Measurements from ENCODE around the gene IL13RA1. TPM values are rescaled to one million over a fixed set of nuclear protein-coding genes. Genes with fewer than 3 reads are reported as not detected.

Gene IL13RA1
- total and polyA plus RNA-seq, 10 of the 15 experiments (the other 5 are each of a cell fraction or from before 2014, with no cell fraction given), result 2.3 to 14.2 (median 8.4) TPM

DNA sequence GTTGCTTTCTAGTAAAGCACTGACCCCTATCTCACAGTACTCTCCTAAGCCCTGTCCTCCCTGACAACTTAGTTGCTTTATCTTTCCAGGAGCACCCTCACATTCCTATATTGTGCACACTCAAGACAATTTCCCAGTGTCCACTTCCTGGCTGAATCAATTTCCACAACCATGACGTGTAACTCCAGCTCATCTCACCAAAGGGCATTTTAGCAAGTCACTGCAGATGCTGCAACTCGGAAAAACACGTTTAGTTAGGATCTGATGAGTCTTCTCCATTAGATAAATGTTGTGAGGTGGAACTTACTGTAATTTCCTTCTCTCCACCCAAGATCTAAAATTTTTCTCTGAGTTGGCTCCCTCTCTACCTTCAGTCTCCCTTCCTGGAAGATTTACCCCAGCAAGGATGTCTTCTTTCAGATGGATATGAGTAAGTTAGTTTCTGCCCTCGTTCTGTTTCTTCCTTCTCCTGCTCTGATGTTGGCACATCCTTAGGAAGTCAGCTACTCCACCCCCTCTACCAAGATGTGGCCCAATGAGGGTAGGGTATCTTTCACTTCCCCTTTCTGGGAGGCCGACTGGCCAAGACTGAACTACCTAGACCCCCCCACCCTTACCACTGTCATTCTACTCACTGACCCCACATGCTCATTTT, 28.8 kb upstream of the IL13RA1 start:
- ChIA-PET RAD21 (ENCODE audit: unreplicated experiment) (no interaction called here), CTCF (no interaction called here), SMC1A (ENCODE audit: uncharacterized antibody, unreplicated experiment) (interaction anchor here (0.6 to 2.2 kb wide), 2 partner anchors 23 to 96 kb away, joined by 3 to 5 read pairs; no protein-coding TSS in a partner anchor), POLR2A (no interaction called here)
- H3K4me2 ChIP-seq (ENCODE audit: control insufficient read depth, insufficient read depth), result no peak overlapping the region
- DNase-seq (ENCODE audit: low read depth, low spot score) (no peak), FAIRE-seq (no peak), ATAC-seq (peak; percentile 77)
- no peak overlapping the region for H3K4me3 ChIP-seq
- no peaks in the 10 kb centered on the region for H3K9me3 ChIP-seq (replicated peaks; ENCODE audit: control insufficient read depth, insufficient read depth, low read length)
- in situ Hi-C loops (cut with MboI), result no loop called here
- H3K27ac ChIP-seq (ENCODE audit: control insufficient read depth, insufficient read depth), result no peak overlapping the region
- H3K4me1 ChIP-seq (ENCODE audit: control insufficient read depth, insufficient read depth, low read length), result no peaks in the 10 kb centered on the region
- no peaks in the 10 kb centered on the region for H3K27me3 ChIP-seq (replicated peaks in 1 of 2; ENCODE audit: control insufficient read depth in 2 of 2, insufficient read depth in 2 of 2, low read length in 1 of 2)
- no peaks in the 10 kb centered on the region for H3K79me2 ChIP-seq (ENCODE audit: control insufficient read depth, insufficient read depth, low read length)
- no TSS peak for BruUV-seq (replicated peaks)
- no peaks in the 10 kb centered on the region; the same call in 1 of the 2 replicates for H4K20me1 ChIP-seq (ENCODE audit: control insufficient read depth, insufficient read depth)
- H3K36me3 ChIP-seq (ENCODE audit: control insufficient read depth in 2 of 2, insufficient read depth in 2 of 2, low read length in 1 of 2), result no peaks in the 10 kb centered on the region
- H3K9ac ChIP-seq (ENCODE audit: control insufficient read depth, insufficient read depth, low read length), result no peak overlapping the region
- intact Hi-C loops (cut with micrococcal nuclease; ENCODE audit: unreplicated experiment), result no loop called here
- 57% methylated on average over 5 of the region's 5 CpGs for WGBS (ENCODE audit: insufficient coverage, insufficient replicate concordance, low lambda C conversion rate, missing lambda C conversion rate)
- H2AFZ ChIP-seq (ENCODE audit: control insufficient read depth, low read depth, low read length), result no peak overlapping the region
- TF ChIP-seq SPI1 (IDR thresholded peaks at IDR 0.05; ENCODE audit: borderline replicate concordance, insufficient read depth, low read depth, low read length) (peak; percentile 77; the same call in 1 of the 2 replicates), MEF2A (IDR thresholded peaks at IDR 0.05; ENCODE audit: insufficient read depth, low read depth, low read length) (no peak)

- no peak for FAIRE-seq
Measured at GRCh38 chrX:118702741-118703140, 24.7 kb upstream of the IL13RA1 start.

More at GRCh38 chrX:118702741-118703140, 24.7 kb upstream of the IL13RA1 start:
- ATAC-seq, result peak; percentile 89
- CTCF ChIA-PET, result interaction anchor here (1.5 kb wide), 1 partner anchor 59 kb away, joined by 6 read pairs; no protein-coding TSS in a partner anchor
- no TSS peak for BruUV-seq (replicated peaks)
- no peak overlapping the region for H3K27ac ChIP-seq (ENCODE audit: control insufficient read depth, insufficient read depth)
- 61% methylated on average over 5 of the region's 5 CpGs for WGBS (ENCODE audit: insufficient coverage, insufficient replicate concordance, low lambda C conversion rate, missing lambda C conversion rate)
- intact Hi-C loops (cut with micrococcal nuclease; ENCODE audit: unreplicated experiment), result loop anchor here (5.0 kb wide), 1 partner anchor 105 kb away; no protein-coding TSS in a partner anchor
- SMC1A ChIA-PET (ENCODE audit: uncharacterized antibody, unreplicated experiment), result interaction anchor here (0.6 to 1.1 kb wide), 3 partner anchors 28 to 136 kb away, joined by 3 read pairs; no protein-coding TSS in a partner anchor
- no peaks in the 10 kb centered on the region for H3K4me1 ChIP-seq (ENCODE audit: control insufficient read depth, insufficient read depth, low read length)
- in situ Hi-C loops (cut with MboI), result no loop called here
- DNase-seq (ENCODE audit: low read depth, low spot score), result no peak
- no peak overlapping the region for H3K4me3 ChIP-seq
- H2AFZ ChIP-seq (ENCODE audit: control insufficient read depth, low read depth, low read length), result no peak overlapping the region
- no peak overlapping the region for H3K4me2 ChIP-seq (ENCODE audit: control insufficient read depth, insufficient read depth)
- TF ChIP-seq MTA2 (IDR thresholded peaks at IDR 0.05; ENCODE audit: low read depth) (peak; percentile 71), BHLHE40 (IDR thresholded peaks at IDR 0.05; ENCODE audit: borderline replicate concordance in 1 of 2, low read depth in 2 of 2, low read length in 1 of 2) (peak; percentile 16 to 35; a peak in 1 of 4 replicates), MLLT1 (IDR thresholded peaks at IDR 0.05) (peak; percentile 53; the same call in 1 of the 2 replicates), CREB1 (IDR thresholded peaks at IDR 0.05; ENCODE audit: low read depth) (no peak), CHD4 (IDR thresholded peaks at IDR 0.05) (no peak), NFXL1 (IDR thresholded peaks at IDR 0.05; ENCODE audit: borderline replicate concordance) (no peak), IKZF2 (IDR thresholded peaks at IDR 0.05) (peak; percentile 11 to 24; a peak in 2 of 4 replicates), POU2F2 (IDR thresholded peaks at IDR 0.05; ENCODE audit: borderline replicate concordance, low read depth, low read length) (no peak), NBN (IDR thresholded peaks at IDR 0.05) (no peak)
- TF ChIP-seq, protein P1, sequence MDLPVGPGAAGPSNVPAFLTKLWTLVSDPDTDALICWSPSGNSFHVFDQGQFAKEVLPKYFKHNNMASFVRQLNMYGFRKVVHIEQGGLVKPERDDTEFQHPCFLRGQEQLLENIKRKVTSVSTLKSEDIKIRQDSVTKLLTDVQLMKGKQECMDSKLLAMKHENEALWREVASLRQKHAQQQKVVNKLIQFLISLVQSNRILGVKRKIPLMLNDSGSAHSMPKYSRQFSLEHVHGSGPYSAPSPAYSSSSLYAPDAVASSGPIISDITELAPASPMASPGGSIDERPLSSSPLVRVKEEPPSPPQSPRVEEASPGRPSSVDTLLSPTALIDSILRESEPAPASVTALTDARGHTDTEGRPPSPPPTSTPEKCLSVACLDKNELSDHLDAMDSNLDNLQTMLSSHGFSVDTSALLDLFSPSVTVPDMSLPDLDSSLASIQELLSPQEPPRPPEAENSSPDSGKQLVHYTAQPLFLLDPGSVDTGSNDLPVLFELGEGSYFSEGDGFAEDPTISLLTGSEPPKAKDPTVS (IDR thresholded peaks at IDR 0.05; ENCODE audit: low read depth, low read length), result no peak
- TF ChIP-seq, protein P2, sequence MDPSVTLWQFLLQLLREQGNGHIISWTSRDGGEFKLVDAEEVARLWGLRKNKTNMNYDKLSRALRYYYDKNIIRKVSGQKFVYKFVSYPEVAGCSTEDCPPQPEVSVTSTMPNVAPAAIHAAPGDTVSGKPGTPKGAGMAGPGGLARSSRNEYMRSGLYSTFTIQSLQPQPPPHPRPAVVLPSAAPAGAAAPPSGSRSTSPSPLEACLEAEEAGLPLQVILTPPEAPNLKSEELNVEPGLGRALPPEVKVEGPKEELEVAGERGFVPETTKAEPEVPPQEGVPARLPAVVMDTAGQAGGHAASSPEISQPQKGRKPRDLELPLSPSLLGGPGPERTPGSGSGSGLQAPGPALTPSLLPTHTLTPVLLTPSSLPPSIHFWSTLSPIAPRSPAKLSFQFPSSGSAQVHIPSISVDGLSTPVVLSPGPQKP (IDR thresholded peaks at IDR 0.05; ENCODE audit: low read depth, low read length), result no peak
- H4K20me1 ChIP-seq (ENCODE audit: control insufficient read depth, insufficient read depth), result no peaks in the 10 kb centered on the region; the same call in 1 of the 2 replicates
- no peak overlapping the region for H3K9ac ChIP-seq (ENCODE audit: control insufficient read depth, insufficient read depth, low read length)
- POLR2A ChIA-PET, result no interaction called here
- no peaks in the 10 kb centered on the region for H3K36me3 ChIP-seq (ENCODE audit: control insufficient read depth in 2 of 2, insufficient read depth in 2 of 2, low read length in 1 of 2)
- H3K79me2 ChIP-seq (ENCODE audit: control insufficient read depth, insufficient read depth, low read length), result no peaks in the 10 kb centered on the region
- RAD21 ChIA-PET (ENCODE audit: unreplicated experiment), result no interaction called here
- no peaks in the 10 kb centered on the region for H3K9me3 ChIP-seq (replicated peaks; ENCODE audit: control insufficient read depth, insufficient read depth, low read length)
- no peaks in the 10 kb centered on the region for H3K27me3 ChIP-seq (replicated peaks in 1 of 2; ENCODE audit: control insufficient read depth in 2 of 2, insufficient read depth in 2 of 2, low read length in 1 of 2)
